H1 (cell line): Measurements from ENCODE around the gene TOP2A. TPM values are rescaled to one million over a fixed set of nuclear protein-coding genes. Genes with fewer than 3 reads are reported as not detected.

ENCODE experiments used
- CHD2 ChIP-seq: IDR thresholded peaks from 2 replicates; pipeline ENCODE4 v1.6.1; 2012; ENCODE audit warnings: low read length, improper control_type of control experiment
- JUN ChIP-seq: IDR thresholded peaks from 2 replicates; pipeline ENCODE4 v1.6.1; 2011; ENCODE audit warnings: low read depth, mild to moderate bottlenecking, improper control_type of control experiment, low read length
- SP1 ChIP-seq: IDR thresholded peaks from 2 replicates; pipeline ENCODE4 v1.6.1; 2011; ENCODE audit warnings: low read depth, low read length
- ZNF274 ChIP-seq: IDR thresholded peaks from 2 replicates; pipeline ENCODE4 v1.7.0; 2012; ENCODE audit warnings: low read length, borderline replicate concordance; ENCODE audit errors: extremely low read depth
- polyA plus RNA-seq, 7 experiments: library from polyadenylated mRNA; depleted of rRNA in 3 of 7; stranded (reverse) in 5 of 7; unstranded in 2 of 7; fragments of >200 nt in 5 of 7; fragments of 200-250 nt in 2 of 7; gene quantifications; 1 replicate in 5 of 7; 2 replicates in 1 of 7; 4 replicates in 1 of 7; pipeline versions ENCODE4 v1.2.1 to v1.2.3, GENCODE V29; 2011 to 2013; ENCODE audit warnings: missing spikeins in 2 of 7, mixed read lengths in 2 of 7
- total RNA-seq: library from RNA; stranded (reverse); fragmentation: NEBNext Ultra II Directional; extraction: Animal tissue kit (Norgen Biotek cat#: 25700); gene quantifications from 2 replicates; pipeline ENCODE4 v1.2.1, GENCODE V29; 2021

The TOP2A gene
- total and polyA plus RNA-seq, 2 of the 8 experiments (the other 6 are each of a cell fraction or from before 2014, with no cell fraction given) = 83.1 to 291 TPM

GRCh38 chr17:40364121-40364861 lies 53.4 kb downstream of the TOP2A start, which contains the start of gene GJD3 (continued):
- TF ChIP-seq CHD2 (no peak), SP1 (no peak), JUN (no peak), ZNF274 (no peak)
